H1 (cell line): ENCODE measurements around the gene COX5B. TPM values are rescaled to one million over a fixed set of nuclear protein-coding genes. Genes with fewer than 3 reads are reported as not detected.
"Not testable (repeated sequence)": the region's sequence is repeated elsewhere in the genome, so short reads cannot be mapped to it uniquely, and the experiment has no call there.

Experiments
- CTCF ChIA-PET: fragments of 300-600 bp; sonication (Branson Sonifier 250); formaldehyde crosslinking; loops from one replicate; lab custom pipeline; 2021; ENCODE audit not compliant: partially characterized antibody; lab: Charles Lee
- POLR2A ChIA-PET: fragments of 300-600 bp; sonication (Branson Sonifier 250); formaldehyde crosslinking; loops from one replicate; lab custom pipeline; 2021; ENCODE audit warnings: inconsistent platforms; ENCODE audit not compliant: partially characterized antibody; lab: Charles Lee
- DNase-seq, 2 experiments: peaks; one replicate each; pipeline versions ENCODE4 v3.0.0 to v3.0.0-alpha.2; 2010 to 2022; ENCODE audit warnings: low spot score in 2 of 2, low read depth in 1 of 2, mixed read lengths in 1 of 2
- FAIRE-seq: peaks from 2 replicates; lab custom pipeline; 2011; peaks lifted over from hg19 to GRCh38; lab: Jason Lieb, UNC
- H2AFZ ChIP-seq: 2 replicates; pipeline ENCODE4 v1.8.1; 2012; ENCODE audit warnings: low read length, inconsistent platforms
- H2AK5ac ChIP-seq: 2 replicates; pipeline ENCODE4 v1.6.1; 2013; ENCODE audit warnings: low read depth, low read length
- H2BK120ac ChIP-seq: replicated peaks from 2 replicates; pipeline ENCODE3; 2013; ENCODE audit warnings: low read depth, low read length, inconsistent platforms
- H2BK12ac ChIP-seq: 2 replicates; pipeline ENCODE4 v1.6.1; 2013; ENCODE audit warnings: low read depth, low read length
- H2BK15ac ChIP-seq: 2 replicates; pipeline ENCODE4 v1.6.1; 2013; ENCODE audit warnings: low read length
- H2BK20ac ChIP-seq: 2 replicates; pipeline ENCODE4 v1.6.1; 2013; ENCODE audit warnings: low read length
- H2BK5ac ChIP-seq: 2 replicates; pipeline ENCODE4 v1.6.1; 2013; ENCODE audit warnings: low read depth, low read length
- H3K14ac ChIP-seq: 2 replicates; pipeline ENCODE4 v1.6.1; 2013; ENCODE audit warnings: inconsistent platforms; ENCODE audit not compliant: insufficient read length
- H3K18ac ChIP-seq: 2 replicates; pipeline ENCODE4 v1.6.1; 2013; ENCODE audit warnings: low read length; ENCODE audit errors: extremely low read depth
- H3K23ac ChIP-seq: 2 replicates; pipeline ENCODE4 v1.6.1; 2013; ENCODE audit warnings: inconsistent platforms; ENCODE audit not compliant: insufficient read length
- H3K23me2 ChIP-seq: 2 replicates; pipeline ENCODE4 v1.6.1; 2013; ENCODE audit warnings: low read depth, low read length
- H3K27ac ChIP-seq: 2 replicates; pipeline ENCODE4 v1.6.1; 2011; ENCODE audit warnings: low read depth, low read length, inconsistent platforms
- H3K27me3 ChIP-seq, 4 experiments: replicated peaks in 1 of 4; 1 replicate in 1 of 4; 2 replicates in 3 of 4; pipeline versions ENCODE4 v1.6.1 to v1.8.1; 2011 to 2013; ENCODE audit warnings: low read length in 3 of 4, mild to moderate bottlenecking in 3 of 4, inconsistent platforms in 2 of 4, mixed read lengths in 2 of 4, moderate library complexity in 1 of 4; ENCODE audit not compliant: control insufficient read depth in 3 of 4, insufficient read depth in 3 of 4; ENCODE audit errors: extremely low read depth in 1 of 4
- H3K36me3 ChIP-seq, 4 experiments: 2 replicates each; pipeline versions ENCODE4 v1.6.1 to v1.8.1; 2011 to 2013; ENCODE audit warnings: mild to moderate bottlenecking in 4 of 4, low read length in 3 of 4, moderate library complexity in 2 of 4, control low read depth in 1 of 4, inconsistent platforms in 1 of 4; ENCODE audit not compliant: insufficient read depth in 4 of 4, control insufficient read depth in 2 of 4
- H3K4ac ChIP-seq: replicated peaks from 2 replicates; pipeline ENCODE3; 2013; ENCODE audit warnings: low read length, low read depth, mixed read lengths, inconsistent platforms; ENCODE audit not compliant: insufficient read length
- H3K4me1 ChIP-seq, 4 experiments: replicated peaks in 1 of 4; 1 replicate in 1 of 4; 2 replicates in 3 of 4; pipeline versions ENCODE4 v1.6.1 to v1.8.1; 2011 to 2013; ENCODE audit warnings: low read length in 3 of 4, inconsistent platforms in 2 of 4, mixed read lengths in 1 of 4; ENCODE audit not compliant: insufficient read depth in 4 of 4, control insufficient read depth in 3 of 4
- H3K4me2 ChIP-seq, 2 experiments: 2 replicates each; pipeline versions ENCODE4 v1.6.1 to v1.8.1; 2011 to 2013; ENCODE audit warnings: low read depth in 2 of 2, low read length in 2 of 2, control low read depth in 1 of 2, inconsistent platforms in 1 of 2, mild to moderate bottlenecking in 1 of 2; ENCODE audit not compliant: insufficient read depth in 1 of 2
- H3K4me3 ChIP-seq, 4 experiments: fragments of 200-600, 300-600 bp in 1 of 4; sonication (generic), shearing (Covaris generic), sonication (Bioruptor Twin) in 1 of 4; 2 replicates each; pipeline versions ENCODE4 v1.5.1 to v1.8.1; 2011 to 2016; ENCODE audit warnings: low read length in 4 of 4, low read depth in 3 of 4, control low read depth in 2 of 4, inconsistent platforms in 2 of 4, mild to moderate bottlenecking in 2 of 4, mixed read lengths in 1 of 4, moderate library complexity in 1 of 4; ENCODE audit not compliant: insufficient read depth in 2 of 4; ENCODE audit errors: extremely low read depth in 1 of 4
- H3K56ac ChIP-seq: replicated peaks from 2 replicates; pipeline ENCODE3; 2013; ENCODE audit warnings: low read depth, mild to moderate bottlenecking, mixed read lengths, low read length, inconsistent platforms; ENCODE audit not compliant: insufficient read length
- H3K79me1 ChIP-seq: 2 replicates; pipeline ENCODE4 v1.6.1; 2013; ENCODE audit warnings: low read depth, low read length, control low read depth
- H3K79me2 ChIP-seq, 2 experiments: 2 replicates each; pipeline versions ENCODE4 v1.6.1 to v1.8.1; 2012 to 2013; ENCODE audit warnings: low read length in 2 of 2, mild to moderate bottlenecking in 2 of 2, inconsistent platforms in 1 of 2; ENCODE audit not compliant: insufficient read depth in 2 of 2, control insufficient read depth in 1 of 2
- H3K9ac ChIP-seq, 4 experiments: replicated peaks in 1 of 4; 1 replicate in 1 of 4; 2 replicates in 3 of 4; pipeline versions ENCODE4 v1.6.1 to v1.8.1; 2011 to 2013; ENCODE audit warnings: low read depth in 3 of 4, low read length in 3 of 4, control low read depth in 2 of 4, mild to moderate bottlenecking in 2 of 4, moderate library complexity in 2 of 4, inconsistent platforms in 1 of 4; ENCODE audit errors: extremely low read depth in 1 of 4
- H3K9me3 ChIP-seq, 2 experiments: 2 replicates each; pipeline versions ENCODE4 v1.6.1 to v1.8.1; 2012 to 2013; ENCODE audit warnings: mild to moderate bottlenecking in 2 of 2, moderate library complexity in 2 of 2, control low read depth in 1 of 2, inconsistent platforms in 1 of 2, low read depth in 1 of 2, low read length in 1 of 2, mixed read lengths in 1 of 2; ENCODE audit not compliant: insufficient read depth in 2 of 2
- H4K20me1 ChIP-seq, 2 experiments: replicated peaks in 1 of 2; 2 replicates each; pipeline versions ENCODE3 to v1.8.1; 2011 to 2013; ENCODE audit warnings: inconsistent platforms in 2 of 2, low read length in 2 of 2, mild to moderate bottlenecking in 1 of 2; ENCODE audit not compliant: insufficient read depth in 2 of 2, control insufficient read depth in 1 of 2
- H4K5ac ChIP-seq: 2 replicates; pipeline ENCODE4 v1.6.1; 2013; ENCODE audit warnings: low read length, low read depth, mixed read lengths, inconsistent platforms; ENCODE audit not compliant: insufficient read length
- H4K8ac ChIP-seq: 2 replicates; pipeline ENCODE4 v1.8.0; 2013; ENCODE audit warnings: mild to moderate bottlenecking, moderate library complexity, low read length, inconsistent platforms; ENCODE audit not compliant: insufficient read depth; ENCODE audit errors: extremely low read depth
- H4K91ac ChIP-seq: replicated peaks from 2 replicates; pipeline ENCODE3; 2013; ENCODE audit warnings: low read length, mixed read lengths, inconsistent platforms; ENCODE audit not compliant: insufficient read length
- WGBS, 2 experiments: shearing (Covaris generic) in 1 of 2; methylation state at CpG; one replicate each; pipeline versions ENCODE4 v1.1.6 to v1.1.7; 2013 to 2015; ENCODE audit warnings: low lambda C conversion rate in 2 of 2, mixed read lengths in 2 of 2, inconsistent platforms in 1 of 2, low coverage in 1 of 2, missing lambda C conversion rate in 1 of 2; ENCODE audit not compliant: insufficient replicate concordance in 2 of 2, insufficient coverage in 1 of 2, insufficient read length in 1 of 2; ENCODE audit errors: extremely low coverage in 1 of 2, missing lambda C conversion rate in 1 of 2; 5-methylcytosine and 5-hydroxymethylcytosine counted together
- polyA plus RNA-seq, 7 experiments: library from polyadenylated mRNA; depleted of rRNA in 3 of 7; stranded (reverse) in 5 of 7; unstranded in 2 of 7; fragments of >200 nt in 5 of 7; fragments of 200-250 nt in 2 of 7; gene quantifications; 1 replicate in 5 of 7; 2 replicates in 1 of 7; 4 replicates in 1 of 7; pipeline versions ENCODE4 v1.2.1 to v1.2.3, GENCODE V29; 2011 to 2013; ENCODE audit warnings: missing spikeins in 2 of 7, mixed read lengths in 2 of 7
- total RNA-seq: library from RNA; stranded (reverse); fragmentation: NEBNext Ultra II Directional; extraction: Animal tissue kit (Norgen Biotek cat#: 25700); gene quantifications from 2 replicates; pipeline ENCODE4 v1.2.1, GENCODE V29; 2021

Gene COX5B
- total and polyA plus RNA-seq, 2 of the 8 experiments (the other 6 are each of a cell fraction or from before 2014, with no cell fraction given), result 233 to 468 TPM

GRCh38 chr2:97605524-97606339 lies 40.1 kb upstream of the COX5B start:
- H4K91ac ChIP-seq, H3K79me2 ChIP-seq, H3K36me3 ChIP-seq, FAIRE-seq, H2BK12ac ChIP-seq, H2AFZ ChIP-seq, H3K4ac ChIP-seq, H3K4me3 ChIP-seq, CTCF ChIA-PET, H2BK120ac ChIP-seq, H4K8ac ChIP-seq, H3K56ac ChIP-seq, H3K4me1 ChIP-seq, H3K4me2 ChIP-seq, H2BK15ac ChIP-seq, H3K23ac ChIP-seq, DNase-seq, H2BK5ac ChIP-seq, H3K27ac ChIP-seq, H3K79me1 ChIP-seq, H3K23me2 ChIP-seq, H3K9me3 ChIP-seq, H4K5ac ChIP-seq, H3K14ac ChIP-seq, H3K18ac ChIP-seq, H2AK5ac ChIP-seq, H3K27me3 ChIP-seq, POLR2A ChIA-PET, H3K9ac ChIP-seq, H2BK20ac ChIP-seq, H4K20me1 ChIP-seq: not testable (repeated sequence)
- 50% methylated on average over 1 of the region's 12 CpGs; no CpG with 5 or more reads in 1 of the 2 experiments for WGBS, 2 experiments

GRCh38 chr2:97608745-97609144 lies 37.1 kb upstream of the COX5B start:
- 92% methylated on average over 2 of the region's 4 CpGs; no CpG with 5 or more reads in 1 of the 2 experiments for WGBS, 2 experiments
- H2AK5ac ChIP-seq, H3K23ac ChIP-seq, H4K8ac ChIP-seq, H3K23me2 ChIP-seq, H3K56ac ChIP-seq, H2BK5ac ChIP-seq, H4K91ac ChIP-seq, H2BK15ac ChIP-seq, H4K5ac ChIP-seq, H2BK120ac ChIP-seq, H3K27me3 ChIP-seq, FAIRE-seq, POLR2A ChIA-PET, H3K4me1 ChIP-seq, H3K4me3 ChIP-seq, H3K79me1 ChIP-seq, H3K9me3 ChIP-seq, DNase-seq, H3K9ac ChIP-seq, H2BK12ac ChIP-seq, H3K4ac ChIP-seq, H2BK20ac ChIP-seq, H3K27ac ChIP-seq, CTCF ChIA-PET, H3K79me2 ChIP-seq, H2AFZ ChIP-seq, H4K20me1 ChIP-seq, H3K36me3 ChIP-seq, H3K4me2 ChIP-seq, H3K14ac ChIP-seq, H3K18ac ChIP-seq: not testable (repeated sequence)
